ENCODE measurements around the gene CHAF1B.

DNA sequence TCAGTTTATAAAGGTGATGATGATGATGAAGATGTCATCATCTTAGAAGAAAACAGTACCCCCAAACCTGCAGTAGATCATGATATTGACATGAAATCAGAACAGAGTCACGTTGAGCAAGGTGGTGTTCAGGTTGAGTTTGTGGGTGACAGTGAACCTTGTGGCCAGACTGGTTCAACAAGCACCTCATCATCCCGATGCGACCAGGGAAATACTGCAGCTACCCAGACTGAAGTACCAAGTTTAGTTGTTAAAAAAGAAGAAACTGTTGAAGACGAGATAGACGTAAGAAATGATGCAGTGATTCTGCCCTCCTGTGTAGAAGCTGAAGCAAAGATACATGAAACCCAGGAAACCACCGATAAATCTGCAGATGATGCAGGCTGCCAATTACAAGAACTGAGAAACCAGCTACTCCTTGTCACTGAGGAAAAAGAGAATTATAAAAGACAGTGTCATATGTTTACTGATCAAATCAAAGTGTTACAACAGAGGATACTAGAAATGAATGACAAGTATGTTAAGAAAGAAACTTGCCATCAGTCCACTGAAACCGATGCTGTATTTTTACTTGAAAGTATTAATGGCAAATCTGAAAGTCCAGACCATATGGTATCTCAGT lies 16.0 kb upstream of the CHAF1B start:
- TF ChIP-seq PML (IDR thresholded peaks at IDR 0.05; ENCODE audit: low read length), result no peak
- TF ChIP-seq, protein P1, sequence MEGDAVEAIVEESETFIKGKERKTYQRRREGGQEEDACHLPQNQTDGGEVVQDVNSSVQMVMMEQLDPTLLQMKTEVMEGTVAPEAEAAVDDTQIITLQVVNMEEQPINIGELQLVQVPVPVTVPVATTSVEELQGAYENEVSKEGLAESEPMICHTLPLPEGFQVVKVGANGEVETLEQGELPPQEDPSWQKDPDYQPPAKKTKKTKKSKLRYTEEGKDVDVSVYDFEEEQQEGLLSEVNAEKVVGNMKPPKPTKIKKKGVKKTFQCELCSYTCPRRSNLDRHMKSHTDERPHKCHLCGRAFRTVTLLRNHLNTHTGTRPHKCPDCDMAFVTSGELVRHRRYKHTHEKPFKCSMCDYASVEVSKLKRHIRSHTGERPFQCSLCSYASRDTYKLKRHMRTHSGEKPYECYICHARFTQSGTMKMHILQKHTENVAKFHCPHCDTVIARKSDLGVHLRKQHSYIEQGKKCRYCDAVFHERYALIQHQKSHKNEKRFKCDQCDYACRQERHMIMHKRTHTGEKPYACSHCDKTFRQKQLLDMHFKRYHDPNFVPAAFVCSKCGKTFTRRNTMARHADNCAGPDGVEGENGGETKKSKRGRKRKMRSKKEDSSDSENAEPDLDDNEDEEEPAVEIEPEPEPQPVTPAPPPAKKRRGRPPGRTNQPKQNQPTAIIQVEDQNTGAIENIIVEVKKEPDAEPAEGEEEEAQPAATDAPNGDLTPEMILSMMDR (IDR thresholded peaks at IDR 0.05 in 2 of 3, conservative IDR thresholded peaks at IDR 0.05 in 1 of 3; ENCODE audit: control insufficient read depth in 2 of 3, extremely low read depth in 1 of 3, insufficient read depth in 1 of 3, low read depth in 3 of 3, low read length in 3 of 3), result no peak
- TF ChIP-seq POLR2AphosphoS5 (IDR thresholded peaks at IDR 0.05; ENCODE audit: low read length), result no peak
- no peak for TF ChIP-seq NR2C1 (IDR thresholded peaks at IDR 0.05)
- TF ChIP-seq YY1 (IDR thresholded peaks at IDR 0.05; ENCODE audit: low read depth, low read length), result no peak
- TF ChIP-seq KLF5 (IDR thresholded peaks at IDR 0.05; ENCODE audit: partially characterized antibody), result no peak
- TF ChIP-seq, protein P2, sequence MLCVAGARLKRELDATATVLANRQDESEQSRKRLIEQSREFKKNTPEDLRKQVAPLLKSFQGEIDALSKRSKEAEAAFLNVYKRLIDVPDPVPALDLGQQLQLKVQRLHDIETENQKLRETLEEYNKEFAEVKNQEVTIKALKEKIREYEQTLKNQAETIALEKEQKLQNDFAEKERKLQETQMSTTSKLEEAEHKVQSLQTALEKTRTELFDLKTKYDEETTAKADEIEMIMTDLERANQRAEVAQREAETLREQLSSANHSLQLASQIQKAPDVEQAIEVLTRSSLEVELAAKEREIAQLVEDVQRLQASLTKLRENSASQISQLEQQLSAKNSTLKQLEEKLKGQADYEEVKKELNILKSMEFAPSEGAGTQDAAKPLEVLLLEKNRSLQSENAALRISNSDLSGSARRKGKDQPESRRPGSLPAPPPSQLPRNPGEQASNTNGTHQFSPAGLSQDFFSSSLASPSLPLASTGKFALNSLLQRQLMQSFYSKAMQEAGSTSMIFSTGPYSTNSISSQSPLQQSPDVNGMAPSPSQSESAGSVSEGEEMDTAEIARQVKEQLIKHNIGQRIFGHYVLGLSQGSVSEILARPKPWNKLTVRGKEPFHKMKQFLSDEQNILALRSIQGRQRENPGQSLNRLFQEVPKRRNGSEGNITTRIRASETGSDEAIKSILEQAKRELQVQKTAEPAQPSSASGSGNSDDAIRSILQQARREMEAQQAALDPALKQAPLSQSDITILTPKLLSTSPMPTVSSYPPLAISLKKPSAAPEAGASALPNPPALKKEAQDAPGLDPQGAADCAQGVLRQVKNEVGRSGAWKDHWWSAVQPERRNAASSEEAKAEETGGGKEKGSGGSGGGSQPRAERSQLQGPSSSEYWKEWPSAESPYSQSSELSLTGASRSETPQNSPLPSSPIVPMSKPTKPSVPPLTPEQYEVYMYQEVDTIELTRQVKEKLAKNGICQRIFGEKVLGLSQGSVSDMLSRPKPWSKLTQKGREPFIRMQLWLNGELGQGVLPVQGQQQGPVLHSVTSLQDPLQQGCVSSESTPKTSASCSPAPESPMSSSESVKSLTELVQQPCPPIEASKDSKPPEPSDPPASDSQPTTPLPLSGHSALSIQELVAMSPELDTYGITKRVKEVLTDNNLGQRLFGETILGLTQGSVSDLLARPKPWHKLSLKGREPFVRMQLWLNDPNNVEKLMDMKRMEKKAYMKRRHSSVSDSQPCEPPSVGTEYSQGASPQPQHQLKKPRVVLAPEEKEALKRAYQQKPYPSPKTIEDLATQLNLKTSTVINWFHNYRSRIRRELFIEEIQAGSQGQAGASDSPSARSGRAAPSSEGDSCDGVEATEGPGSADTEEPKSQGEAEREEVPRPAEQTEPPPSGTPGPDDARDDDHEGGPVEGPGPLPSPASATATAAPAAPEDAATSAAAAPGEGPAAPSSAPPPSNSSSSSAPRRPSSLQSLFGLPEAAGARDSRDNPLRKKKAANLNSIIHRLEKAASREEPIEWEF (IDR thresholded peaks at IDR 0.05; ENCODE audit: insufficient replicate concordance, low read depth, low read length), result no peak

Data from GM12878 (cell line).